OCI-LY7 (cell line): ENCODE measurements around the gene SLC12A9.

Experiments
- CTCF ChIP-seq: fragments of 200-600 bp; sonication (generic); conservative IDR thresholded peaks from 2 replicates; pipeline ENCODE4 v1.5.1; 2014; ENCODE audit warnings: mild to moderate bottlenecking, antibody characterized with exemption, low read length, moderate library complexity, mixed read lengths
- EZH2phosphoT487 ChIP-seq: fragments of 200-600 bp; sonication (generic); IDR thresholded peaks from 2 replicates; pipeline ENCODE4 v1.6.1; 2018; ENCODE audit warnings: low read depth, borderline replicate concordance, mild to moderate bottlenecking, mixed run types, antibody characterized with exemption, low read length, moderate library complexity, mixed read lengths

GRCh38 chr7:100804681-100805431 lies 47.7 kb upstream of the SLC12A9 start:
- TF ChIP-seq CTCF: no peak
- no peak for TF ChIP-seq EZH2phosphoT487
